Nephron progenitor cell (in vitro differentiated cells): ENCODE data around the gene LAMA2.

Experiments used
- DNase-seq: peaks from one replicate; pipeline ENCODE4 v3.0.0; 2021
- H3K27ac Mint-ChIP-seq: 2 replicates; pipeline ENCODE4 v1.8.0; 2021; ENCODE audit warnings: mild to moderate bottlenecking, moderate library complexity, mixed read lengths
- H3K27me3 Mint-ChIP-seq: 2 replicates; pipeline ENCODE4 v1.8.0; 2021; ENCODE audit warnings: mild to moderate bottlenecking, low read depth, mixed read lengths; ENCODE audit not compliant: poor library complexity
- H3K36me3 Mint-ChIP-seq: 2 replicates; pipeline ENCODE4 v1.8.0; 2021; ENCODE audit warnings: low read depth, mixed read lengths
- H3K4me1 Mint-ChIP-seq: 2 replicates; pipeline ENCODE4 v1.8.0; 2021; ENCODE audit warnings: mixed read lengths
- H3K4me3 Mint-ChIP-seq: 2 replicates; pipeline ENCODE4 v1.8.0; 2021; ENCODE audit warnings: mild to moderate bottlenecking, moderate library complexity, mixed read lengths
- H3K9me3 Mint-ChIP-seq: 2 replicates; pipeline ENCODE4 v1.8.0; 2021; ENCODE audit warnings: mild to moderate bottlenecking, moderate library complexity, mixed read lengths
- TF ChIP-seq, protein P1 (sequence below): fragments of 200-600 bp; sonication (generic); IDR thresholded peaks from 2 replicates; pipeline ENCODE4 v1.5.0; 2021; ENCODE audit warnings: antibody characterized with exemption

Gene LAMA2

DNA sequence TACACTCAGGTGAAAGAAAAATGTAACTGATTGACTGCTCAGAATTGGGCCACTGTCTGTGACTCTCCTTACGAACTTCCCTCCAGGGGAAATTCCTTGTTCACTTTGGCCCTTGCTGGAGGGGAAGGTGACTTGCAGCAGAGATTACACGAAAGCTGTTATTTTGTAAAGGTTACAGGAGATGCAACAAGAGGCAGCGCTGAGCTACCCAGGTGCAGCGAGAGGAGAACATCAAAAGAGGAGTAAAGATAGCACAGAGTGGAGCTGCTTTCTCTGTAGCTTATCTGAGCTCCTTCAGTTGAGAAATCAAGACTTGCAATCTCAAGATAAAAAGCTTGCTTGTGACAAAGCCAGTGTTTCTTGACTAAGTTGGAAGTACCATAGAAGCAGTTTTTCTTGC, 682.4 kb downstream of the LAMA2 start:
- peaks cover 5% of the 10 kb centered on the region for H3K9me3 Mint-ChIP-seq
- no peaks in the 10 kb centered on the region for H3K4me1 Mint-ChIP-seq
- no peak for DNase-seq
- H3K4me3 Mint-ChIP-seq = no peak overlapping the region
- H3K27ac Mint-ChIP-seq = no peak overlapping the region
- TF ChIP-seq, protein P1, sequence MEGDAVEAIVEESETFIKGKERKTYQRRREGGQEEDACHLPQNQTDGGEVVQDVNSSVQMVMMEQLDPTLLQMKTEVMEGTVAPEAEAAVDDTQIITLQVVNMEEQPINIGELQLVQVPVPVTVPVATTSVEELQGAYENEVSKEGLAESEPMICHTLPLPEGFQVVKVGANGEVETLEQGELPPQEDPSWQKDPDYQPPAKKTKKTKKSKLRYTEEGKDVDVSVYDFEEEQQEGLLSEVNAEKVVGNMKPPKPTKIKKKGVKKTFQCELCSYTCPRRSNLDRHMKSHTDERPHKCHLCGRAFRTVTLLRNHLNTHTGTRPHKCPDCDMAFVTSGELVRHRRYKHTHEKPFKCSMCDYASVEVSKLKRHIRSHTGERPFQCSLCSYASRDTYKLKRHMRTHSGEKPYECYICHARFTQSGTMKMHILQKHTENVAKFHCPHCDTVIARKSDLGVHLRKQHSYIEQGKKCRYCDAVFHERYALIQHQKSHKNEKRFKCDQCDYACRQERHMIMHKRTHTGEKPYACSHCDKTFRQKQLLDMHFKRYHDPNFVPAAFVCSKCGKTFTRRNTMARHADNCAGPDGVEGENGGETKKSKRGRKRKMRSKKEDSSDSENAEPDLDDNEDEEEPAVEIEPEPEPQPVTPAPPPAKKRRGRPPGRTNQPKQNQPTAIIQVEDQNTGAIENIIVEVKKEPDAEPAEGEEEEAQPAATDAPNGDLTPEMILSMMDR = no peak
- peaks cover 7% of the 10 kb centered on the region for H3K36me3 Mint-ChIP-seq
- H3K27me3 Mint-ChIP-seq = peaks cover under 1% of the 10 kb centered on the region

DNA sequence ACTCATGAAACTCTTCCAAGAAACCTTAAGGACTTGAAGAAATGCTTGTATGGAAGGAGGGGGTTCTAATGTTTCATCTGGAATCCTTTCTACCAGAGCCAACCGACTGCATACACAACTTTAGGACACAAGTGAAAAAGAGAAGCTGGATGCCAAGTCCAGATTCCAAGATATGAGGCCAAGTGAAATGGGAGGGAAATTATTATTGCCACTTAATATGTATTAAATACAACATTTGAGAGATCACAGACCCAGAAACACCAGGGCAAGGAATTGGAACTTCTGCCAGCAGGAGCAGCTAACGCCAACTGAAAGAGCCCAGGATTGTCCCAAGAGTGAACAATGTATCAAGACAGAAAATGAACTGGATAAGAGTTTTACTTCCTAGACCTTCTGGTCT, 682.9 kb downstream of the LAMA2 start:
- no peak for DNase-seq
- peaks cover 4% of the 10 kb centered on the region for H3K27me3 Mint-ChIP-seq
- no peak overlapping the region for H3K27ac Mint-ChIP-seq
- H3K9me3 Mint-ChIP-seq = peaks cover 8% of the 10 kb centered on the region
- no peak overlapping the region for H3K4me3 Mint-ChIP-seq
- H3K36me3 Mint-ChIP-seq = peaks cover 9% of the 10 kb centered on the region
- H3K4me1 Mint-ChIP-seq = no peaks in the 10 kb centered on the region
- TF ChIP-seq, protein P1 = no peak
